KOPT-K1 (cell line): ENCODE results near the gene U2AF1.
A peak's percentile ranks its signal among the peaks of the same experiment; 100 is the strongest.
"Not testable (repeated sequence)": the region's sequence is repeated elsewhere in the genome, so short reads cannot be mapped to it uniquely, and the experiment has no call there.

Experiments used
- H3K27ac ChIP-seq: fragments of 200-600 bp; sonication (generic); 2 replicates; pipeline ENCODE4 v1.5.1; 2016; ENCODE audit warnings: antibody characterized with exemption, mild to moderate bottlenecking, low read depth, low read length; ENCODE audit not compliant: poor library complexity, severe bottlenecking
- H3K36me3 ChIP-seq: fragments of 200-600 bp; sonication (generic); 2 replicates; pipeline ENCODE4 v1.5.1; 2017; ENCODE audit warnings: antibody characterized with exemption, mild to moderate bottlenecking, low read length, moderate library complexity; ENCODE audit not compliant: insufficient read depth
- H3K9me3 ChIP-seq: fragments of 200-600 bp; sonication (generic); 2 replicates; pipeline ENCODE4 v1.5.1; 2017; ENCODE audit warnings: antibody characterized with exemption, low read length, mild to moderate bottlenecking; ENCODE audit not compliant: insufficient read depth, poor library complexity, severe bottlenecking

Gene U2AF1

DNA sequence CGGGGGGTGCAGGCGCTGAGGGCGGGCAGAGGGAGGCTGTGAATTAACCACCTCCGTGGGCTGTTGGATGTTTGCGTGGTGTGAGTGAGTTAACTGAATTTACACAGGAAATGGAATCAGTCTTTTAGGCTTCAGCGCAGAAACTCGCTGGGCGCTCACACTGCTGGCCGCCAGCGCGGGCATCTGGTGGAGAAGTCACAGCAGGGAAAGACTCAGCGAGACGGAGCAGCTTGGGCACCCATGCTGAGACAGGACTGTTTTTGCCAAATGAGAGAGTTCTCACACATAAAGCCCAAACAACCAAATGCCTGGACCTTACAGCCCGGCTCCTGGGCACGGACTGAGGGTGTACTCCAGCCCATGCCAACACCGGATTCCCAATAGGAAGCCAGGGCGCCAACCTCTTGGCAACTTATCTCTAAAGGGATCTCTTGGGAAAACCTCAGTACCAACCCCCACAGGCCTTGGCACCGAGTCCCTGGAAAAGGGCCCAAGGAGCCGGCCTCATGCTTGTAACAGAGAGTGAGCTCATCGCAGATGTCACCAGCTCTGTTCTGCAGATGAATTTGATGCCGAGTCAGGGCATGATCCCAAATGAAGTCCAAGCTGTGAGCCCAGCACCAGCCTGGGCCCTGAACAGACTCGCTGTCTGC is 43.0 kb downstream of the U2AF1 start:
- H3K27ac ChIP-seq, H3K9me3 ChIP-seq, H3K36me3 ChIP-seq: not testable (repeated sequence)

DNA sequence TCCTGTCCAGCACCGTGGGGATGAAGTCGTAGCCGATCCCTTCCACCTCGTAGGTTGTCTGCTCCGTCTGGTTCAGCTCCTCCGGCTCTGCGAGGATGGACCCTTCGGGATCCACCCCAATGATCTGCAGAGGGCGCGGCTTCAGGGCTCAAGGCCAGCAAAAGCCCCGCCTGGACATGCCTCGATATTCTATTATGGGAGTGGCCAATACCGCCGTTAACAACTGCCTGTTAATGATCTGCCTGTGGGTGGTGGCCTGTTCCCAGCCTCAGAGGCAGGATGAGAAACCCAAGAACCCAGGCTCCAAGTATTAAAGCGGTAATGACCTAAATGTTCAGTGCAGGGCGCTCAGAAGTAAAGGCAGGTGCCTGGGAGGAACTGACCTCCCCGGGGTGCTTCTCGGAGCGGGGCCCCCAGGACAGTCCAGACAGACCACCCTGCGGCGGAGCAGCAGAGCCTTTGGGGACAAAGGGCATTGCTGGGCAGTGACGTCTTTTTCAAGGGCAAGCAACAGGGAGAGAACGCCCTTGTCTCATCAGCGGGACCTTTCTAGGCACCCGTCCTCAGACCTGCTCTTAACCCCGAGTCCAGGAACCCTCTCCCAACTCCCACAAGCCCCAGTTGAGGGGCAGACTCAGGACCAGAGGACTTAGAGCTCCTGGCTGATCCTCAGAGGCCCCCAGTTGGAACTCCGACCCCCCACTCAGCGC is 44.3 kb downstream of the U2AF1 start:
- H3K36me3 ChIP-seq, result not testable (repeated sequence)

DNA sequence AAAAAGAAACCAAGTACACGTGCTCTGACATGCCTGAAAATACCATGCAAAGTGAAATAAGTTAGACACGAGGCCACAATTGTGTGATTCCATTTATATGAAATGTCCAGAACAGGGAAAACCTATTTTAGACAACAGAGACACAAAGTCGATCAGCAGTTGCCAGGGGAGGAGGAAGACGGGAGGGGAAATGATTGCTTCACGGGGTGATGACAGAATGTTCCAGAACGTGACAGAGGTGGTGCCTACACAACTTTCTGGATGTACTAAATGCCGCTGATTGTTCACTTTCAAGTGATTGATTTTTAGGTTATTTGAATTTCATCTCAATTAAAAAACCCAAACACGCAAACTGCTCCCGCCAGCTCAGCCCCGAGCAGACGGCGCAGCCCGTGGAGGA is 54.3 kb downstream of the U2AF1 start:
- not testable (repeated sequence) for H3K36me3 ChIP-seq, H3K9me3 ChIP-seq

More for the DNA sequence above, 44.3 kb downstream of the U2AF1 start:
- H3K27ac ChIP-seq, H3K9me3 ChIP-seq: not testable (repeated sequence)

DNA sequence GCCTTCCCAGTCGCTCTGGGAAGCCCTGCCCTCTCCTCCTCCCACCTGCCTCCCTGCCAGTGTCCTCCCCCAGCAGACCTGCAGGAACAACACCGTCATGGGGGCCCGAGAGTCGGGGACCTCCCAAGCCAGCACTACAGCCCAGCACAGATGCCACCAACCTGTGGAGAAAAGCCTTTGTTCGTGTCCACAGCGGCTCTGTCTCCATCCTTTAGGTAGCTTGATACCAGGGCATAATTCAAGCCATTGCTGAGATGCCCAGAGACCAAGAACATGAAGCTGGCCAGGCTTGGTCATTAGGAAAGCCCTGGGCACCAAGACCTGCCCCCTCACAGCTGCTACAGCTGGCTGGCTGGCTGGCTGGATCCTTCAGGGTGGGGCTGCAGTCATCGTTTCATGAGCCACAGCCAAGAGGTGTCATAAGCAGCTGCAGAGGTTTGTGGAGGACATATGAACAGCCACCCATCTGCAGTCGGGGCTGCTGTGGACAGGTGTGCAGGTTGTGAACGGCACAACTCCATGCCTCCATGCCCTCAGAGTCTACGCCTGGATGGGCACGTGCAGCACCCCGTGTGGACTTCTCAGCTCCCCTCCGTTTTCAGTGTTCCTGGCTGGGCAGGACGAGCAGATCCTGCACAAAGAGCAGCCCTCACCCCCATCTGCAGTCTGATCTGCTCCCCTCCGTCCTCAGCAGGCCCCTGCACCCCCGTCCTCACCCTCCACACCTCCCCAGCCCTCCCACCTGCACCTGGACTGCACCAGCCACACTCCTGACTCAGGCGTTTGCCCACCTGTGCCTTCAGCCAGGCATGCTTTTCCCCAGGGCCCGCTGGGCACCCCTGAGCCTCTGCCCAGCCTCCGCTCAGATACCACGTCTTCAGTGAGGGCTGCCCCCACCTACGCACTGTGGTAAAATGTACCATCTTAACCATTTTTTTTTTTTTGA is 61.2 kb downstream of the U2AF1 start:
- H3K27ac ChIP-seq, result peak overlapping the region; percentile 82
- not testable (repeated sequence) for H3K36me3 ChIP-seq, H3K9me3 ChIP-seq

More for the DNA sequence above, 54.3 kb downstream of the U2AF1 start:
- H3K27ac ChIP-seq, result not testable (repeated sequence)

DNA sequence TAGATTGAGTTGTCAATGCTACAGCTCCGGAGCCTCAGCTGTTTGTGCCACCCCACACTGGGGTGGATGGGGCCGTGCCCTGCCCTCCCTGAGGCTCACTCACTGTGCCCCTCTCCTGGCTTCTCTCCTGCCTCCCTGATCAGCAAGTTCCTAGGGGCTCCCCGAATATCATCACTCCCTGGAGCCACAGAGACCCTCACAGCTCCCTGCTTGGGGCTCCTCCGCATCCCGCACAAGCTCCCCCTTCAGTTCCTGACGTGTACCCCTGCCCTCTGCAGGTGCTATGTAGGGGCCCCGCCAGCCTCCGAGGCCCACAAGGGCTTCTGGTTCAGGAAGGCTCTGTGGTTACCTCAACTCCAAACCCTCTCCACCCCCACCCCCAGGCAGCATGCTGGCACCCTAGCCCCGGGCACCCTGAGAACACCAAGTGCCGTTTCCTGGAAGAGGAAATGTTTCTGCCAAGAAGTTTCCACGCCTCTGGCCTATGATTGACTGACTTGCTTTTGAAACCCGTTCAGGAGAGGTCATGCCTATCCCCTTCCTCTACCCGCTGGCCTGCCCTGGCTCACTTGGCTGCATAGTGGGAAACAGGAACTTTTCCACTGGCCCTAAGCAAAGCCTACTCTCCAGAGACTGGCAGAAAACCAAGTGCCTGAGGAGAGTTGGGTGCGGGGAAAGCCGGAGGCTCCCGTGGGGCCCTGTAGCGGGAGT is 62.0 kb downstream of the U2AF1 start:
- not testable (repeated sequence) for H3K36me3 ChIP-seq, H3K9me3 ChIP-seq
- peak overlapping the region; percentile 82 for H3K27ac ChIP-seq

DNA sequence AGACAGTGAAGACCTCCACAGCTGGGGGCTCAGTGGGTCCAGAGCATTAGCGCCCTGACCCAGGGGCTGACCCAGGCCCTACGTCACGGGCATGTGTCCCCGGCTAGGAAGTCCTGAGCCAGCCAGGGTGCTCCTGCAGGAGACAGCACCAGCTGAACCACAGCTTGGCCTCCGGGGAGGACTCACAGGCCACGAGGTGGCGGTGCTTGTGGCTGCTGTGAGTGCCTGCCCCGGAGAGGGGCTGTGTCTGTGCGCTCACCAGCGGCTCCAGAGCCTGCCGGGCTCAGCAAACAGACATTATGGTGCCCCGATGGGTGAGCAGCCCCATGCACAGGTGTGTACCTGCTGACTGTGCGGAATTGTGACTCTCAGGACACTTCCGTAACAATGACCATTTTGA is 62.8 kb downstream of the U2AF1 start:
- H3K36me3 ChIP-seq, result not testable (repeated sequence)

DNA sequence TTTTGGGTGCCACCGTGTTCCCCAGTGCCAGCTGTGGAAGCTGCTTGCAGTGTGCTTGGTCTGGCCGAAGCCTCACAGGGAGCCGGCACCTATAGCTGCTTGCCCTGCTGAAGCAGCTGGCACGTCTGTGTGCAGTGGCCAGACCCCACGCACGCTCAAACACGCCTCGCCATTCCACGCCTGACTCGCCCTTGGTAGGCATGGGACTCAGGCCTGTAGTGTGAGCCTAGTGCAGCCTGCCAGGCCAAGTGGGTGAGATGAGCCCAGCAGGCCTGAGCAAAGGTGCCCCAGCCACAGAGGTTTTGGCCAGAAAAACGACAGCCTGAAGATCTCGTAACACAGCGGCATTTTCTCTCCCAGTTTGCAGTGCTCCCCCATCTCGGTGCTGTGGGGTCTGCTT is 64.1 kb downstream of the U2AF1 start:
- H3K27ac ChIP-seq, H3K9me3 ChIP-seq, H3K36me3 ChIP-seq: not testable (repeated sequence)

More for the DNA sequence above, 62.8 kb downstream of the U2AF1 start:
- H3K27ac ChIP-seq, result peak overlapping the region; percentile 77
- not testable (repeated sequence) for H3K9me3 ChIP-seq
